ENCODE measurements around the gene FAM43B. TPM values are rescaled to one million over a fixed set of nuclear protein-coding genes. Genes with fewer than 3 reads are reported as not detected.
"Not testable (repeated sequence)": the region's sequence is repeated elsewhere in the genome, so short reads cannot be mapped to it uniquely, and the experiment has no call there.

FAM43B gene, protein sequence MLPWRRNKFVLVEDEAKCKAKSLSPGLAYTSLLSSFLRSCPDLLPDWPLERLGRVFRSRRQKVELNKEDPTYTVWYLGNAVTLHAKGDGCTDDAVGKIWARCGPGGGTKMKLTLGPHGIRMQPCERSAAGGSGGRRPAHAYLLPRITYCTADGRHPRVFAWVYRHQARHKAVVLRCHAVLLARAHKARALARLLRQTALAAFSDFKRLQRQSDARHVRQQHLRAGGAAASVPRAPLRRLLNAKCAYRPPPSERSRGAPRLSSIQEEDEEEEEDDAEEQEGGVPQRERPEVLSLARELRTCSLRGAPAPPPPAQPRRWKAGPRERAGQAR
- polyA plus RNA-seq (ENCODE audit: insufficient read length in 3 of 3) = 1 to 10 TPM in 1 of 3 donors, under 1 TPM in 2; 0.67 to 1.5 (median 0.96) TPM

DNA sequence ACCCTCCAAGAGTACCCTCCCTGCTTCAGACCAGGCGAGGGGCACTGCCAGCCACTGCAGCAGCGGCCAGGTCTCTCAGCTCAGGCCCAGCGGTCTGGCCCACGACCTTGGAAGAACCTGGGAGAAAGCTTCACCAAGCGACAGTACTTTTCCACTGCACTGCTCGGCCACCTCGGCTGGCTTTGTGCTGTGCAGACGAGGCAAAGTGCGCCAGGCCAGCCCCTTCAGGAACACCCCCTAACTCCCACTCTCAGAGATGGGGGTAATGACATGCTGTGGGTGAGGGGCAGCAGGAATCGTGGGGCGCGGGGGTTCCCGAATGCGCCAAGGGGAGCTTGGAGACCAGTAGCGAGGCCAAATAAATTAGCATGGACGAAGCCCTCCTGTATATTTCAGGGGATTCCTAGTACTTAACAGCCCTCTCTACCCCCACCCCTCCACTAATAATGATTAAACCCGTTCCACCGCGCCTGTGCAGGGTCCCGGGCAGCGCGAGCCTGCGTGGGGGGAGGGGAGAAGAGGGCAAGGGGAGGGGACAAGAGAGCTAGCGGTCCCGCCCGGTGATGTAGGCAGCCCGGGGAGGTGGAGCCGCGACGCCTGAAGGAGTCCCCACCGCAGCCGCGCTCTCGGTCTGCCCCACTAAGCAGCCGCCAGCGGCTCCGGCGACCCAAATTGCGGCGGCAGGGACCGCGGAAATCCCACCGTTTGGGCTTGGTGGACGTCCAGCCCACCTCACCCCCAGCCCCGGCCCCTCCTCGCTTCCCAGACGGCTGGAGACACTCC is at the start of gene FAM43B:
TSS of gene FAM43B (plus strand) at position 629 of the 783 bp plus-strand sequence. CDS start 401 bp downstream, outside the sequence.
- DNase-seq (ENCODE audit: low read depth in 3 of 3, low spot score in 2 of 3) = peak; percentile 69 to 82 (median 79)

DNA sequence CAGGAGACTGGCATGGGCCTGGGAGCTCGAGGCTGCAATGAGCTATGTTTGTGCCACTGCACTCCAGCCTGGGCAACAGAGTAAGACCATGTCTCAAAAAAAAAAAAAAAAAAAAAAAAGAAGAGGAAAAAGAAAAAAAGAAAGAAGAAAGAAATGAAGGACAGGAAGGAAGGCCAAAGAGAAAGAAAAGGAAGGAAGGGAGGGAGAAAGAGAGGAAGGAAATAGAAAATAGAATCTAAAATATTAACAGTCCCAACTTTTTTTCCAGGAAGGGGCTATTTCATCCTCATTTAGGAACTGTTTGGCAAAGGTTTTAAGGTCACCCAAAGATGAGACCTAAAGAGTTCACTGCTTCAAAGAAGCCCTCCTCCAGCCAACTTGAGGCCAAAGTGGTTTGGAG is 46.9 kb upstream of the FAM43B start:
- DNase-seq (ENCODE audit: low read depth in 3 of 3, low spot score in 2 of 3) = no peak

DNA sequence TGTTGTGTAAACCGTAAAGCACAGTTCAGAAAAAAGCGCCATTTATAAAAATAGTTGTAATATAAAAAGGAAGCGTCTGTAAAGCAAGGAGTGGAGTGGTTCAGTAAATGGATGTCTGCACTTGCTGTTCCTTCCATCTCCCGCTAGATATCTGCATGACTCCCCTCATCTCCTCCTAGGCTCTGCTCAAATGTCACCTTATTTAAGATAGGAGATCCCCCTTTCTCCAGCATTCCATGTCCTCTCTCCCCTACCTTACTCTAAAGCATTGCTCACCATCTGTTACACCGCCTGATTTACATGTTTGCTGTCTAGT is 45.2 kb upstream of the FAM43B start:
- no peak for DNase-seq (ENCODE audit: low read depth in 3 of 3, low spot score in 2 of 3)

DNA sequence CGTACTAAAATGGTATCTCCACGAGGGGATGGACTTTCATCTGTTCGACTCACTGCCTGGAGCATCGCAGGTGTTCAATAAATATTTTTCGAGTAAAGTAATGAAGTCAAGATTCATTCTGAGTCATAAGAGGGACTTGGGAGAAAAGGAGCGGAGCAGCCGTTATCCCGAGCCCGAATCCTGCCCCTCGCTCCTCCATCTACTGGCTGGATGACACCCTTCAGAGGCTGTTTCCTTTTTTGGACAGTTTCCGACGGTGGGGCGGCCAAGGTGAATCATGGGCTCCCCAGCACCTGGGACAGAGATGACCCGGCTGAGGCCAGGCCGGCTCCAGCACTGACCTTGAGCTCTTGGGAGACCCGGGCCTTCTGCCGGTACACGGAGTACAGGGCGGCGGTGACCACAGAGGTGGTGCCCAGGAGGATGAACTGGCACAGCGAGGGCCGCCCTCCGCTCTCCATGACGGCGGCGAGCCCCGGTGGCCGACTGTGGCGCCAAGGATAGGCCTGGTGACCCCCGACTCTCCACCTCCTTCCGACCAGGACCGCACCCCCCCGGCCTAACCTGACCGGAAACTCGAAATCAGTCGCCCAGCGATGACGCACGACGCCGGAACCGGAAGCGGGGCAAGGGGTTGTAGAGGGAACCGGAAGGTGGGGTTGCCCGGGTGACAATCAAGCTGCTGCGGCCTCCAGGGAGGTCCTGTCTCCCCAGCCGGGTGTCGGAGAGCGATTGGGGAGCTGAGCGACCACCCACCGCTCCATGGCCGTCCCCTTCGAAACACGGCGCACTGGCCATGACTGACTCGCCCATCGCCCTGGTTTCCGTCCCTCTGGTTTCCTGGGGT is 44.6 kb upstream of the FAM43B start, which contains the start of gene MUL1:
TSS of gene MUL1 (minus strand) at position 588 of the 847 bp plus-strand sequence. CDS start at position 461, 127 bp downstream.
- peak in 2 of 3 donors; percentile 90 to 92 for DNase-seq (ENCODE audit: low read depth in 3 of 3, low spot score in 2 of 3)

DNA sequence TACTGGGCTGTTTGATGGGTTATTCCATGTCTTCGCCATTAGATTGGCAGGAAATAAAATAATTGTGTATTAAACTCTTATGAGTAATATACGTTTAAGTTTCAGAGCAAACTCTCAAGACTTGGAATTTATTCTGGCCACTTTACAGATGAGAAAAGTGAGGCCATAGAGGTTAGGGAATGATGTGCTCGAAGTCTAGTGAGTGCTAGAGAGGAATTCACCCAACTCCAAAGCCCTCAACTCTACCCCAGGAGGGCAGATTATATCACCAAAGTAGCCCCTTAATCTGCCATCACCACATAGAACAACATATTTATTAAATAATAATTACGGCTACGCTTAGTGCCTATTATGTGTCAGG is 44.0 kb upstream of the FAM43B start:
- DNase-seq (ENCODE audit: low read depth in 3 of 3, low spot score in 2 of 3) = no peak

DNA sequence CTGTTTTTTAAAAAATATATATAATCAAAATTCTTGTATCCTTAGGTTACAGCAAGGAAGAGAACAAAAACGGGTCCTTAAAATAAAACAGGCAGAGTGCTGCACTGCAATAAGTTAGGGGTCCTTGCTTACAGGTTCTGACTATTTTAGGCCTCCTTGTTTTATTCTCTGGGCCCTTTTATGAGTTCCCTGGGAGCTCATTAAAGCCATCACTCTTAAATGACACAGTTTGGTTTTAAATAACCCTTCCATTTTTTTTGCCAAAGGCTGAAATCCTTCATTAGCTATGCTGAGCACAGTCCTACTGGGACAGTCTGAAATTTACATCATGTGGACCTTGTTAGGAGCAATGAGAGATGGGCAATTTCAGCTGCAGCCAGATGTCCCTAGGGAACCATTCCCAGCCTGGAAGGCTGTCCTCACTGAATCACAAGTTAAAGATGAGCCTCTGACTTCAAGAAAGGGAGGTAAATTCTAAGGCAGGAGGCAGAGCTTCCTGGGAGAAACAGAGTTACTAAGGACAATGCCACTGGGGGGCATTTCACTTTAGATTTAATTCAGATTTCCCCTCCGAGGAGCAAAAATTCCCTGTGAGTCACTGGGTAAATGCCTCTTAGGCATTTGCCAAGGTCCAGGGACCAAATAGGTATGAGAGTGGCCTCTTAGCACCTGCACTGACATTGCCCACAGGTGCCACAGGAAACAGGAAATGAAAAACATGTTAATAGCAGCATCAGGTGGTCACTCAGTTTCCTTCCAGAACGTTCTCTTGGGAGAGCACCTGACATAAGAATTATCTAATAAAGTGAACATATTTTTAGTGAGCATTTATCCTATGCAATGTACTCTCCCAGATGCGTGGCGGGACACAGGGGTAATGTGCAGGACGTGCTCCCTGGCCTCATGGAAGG is 40.6 kb upstream of the FAM43B start:
- no peak for DNase-seq (ENCODE audit: low read depth in 3 of 3, low spot score in 2 of 3)

DNA sequence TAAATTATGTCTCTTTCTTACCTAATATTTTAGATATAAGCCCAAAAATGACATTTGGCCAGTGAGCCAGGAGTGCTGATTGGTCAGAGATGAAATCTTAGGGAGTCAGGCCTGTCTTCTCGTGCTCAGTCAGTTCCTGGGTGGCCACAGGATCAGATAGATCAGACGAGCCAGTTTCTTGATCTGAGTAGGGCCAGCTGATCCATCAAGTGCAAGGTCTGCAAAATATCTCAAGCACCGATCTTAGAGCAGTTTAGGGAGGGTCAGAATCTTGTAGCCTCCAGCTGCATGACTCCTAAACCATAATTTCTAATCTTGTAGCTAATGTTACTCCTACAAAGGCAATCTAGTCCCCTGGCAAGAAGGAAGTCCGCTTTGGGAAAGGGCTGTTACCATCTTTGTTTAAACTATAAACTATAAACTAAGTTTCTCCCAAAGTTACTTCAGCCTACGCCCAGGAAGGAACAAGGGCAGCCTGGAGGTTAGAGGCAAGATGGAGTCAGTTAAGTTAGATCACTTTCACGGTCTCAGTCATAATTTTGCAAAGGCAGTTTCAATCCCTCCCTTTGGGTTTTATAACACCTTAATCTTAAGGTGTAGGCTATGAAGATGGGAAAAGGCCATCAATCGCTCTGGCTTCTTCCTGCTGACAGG is 32.6 kb upstream of the FAM43B start:
- DNase-seq (ENCODE audit: low read depth in 3 of 3, low spot score in 2 of 3) = not testable (repeated sequence)

DNA sequence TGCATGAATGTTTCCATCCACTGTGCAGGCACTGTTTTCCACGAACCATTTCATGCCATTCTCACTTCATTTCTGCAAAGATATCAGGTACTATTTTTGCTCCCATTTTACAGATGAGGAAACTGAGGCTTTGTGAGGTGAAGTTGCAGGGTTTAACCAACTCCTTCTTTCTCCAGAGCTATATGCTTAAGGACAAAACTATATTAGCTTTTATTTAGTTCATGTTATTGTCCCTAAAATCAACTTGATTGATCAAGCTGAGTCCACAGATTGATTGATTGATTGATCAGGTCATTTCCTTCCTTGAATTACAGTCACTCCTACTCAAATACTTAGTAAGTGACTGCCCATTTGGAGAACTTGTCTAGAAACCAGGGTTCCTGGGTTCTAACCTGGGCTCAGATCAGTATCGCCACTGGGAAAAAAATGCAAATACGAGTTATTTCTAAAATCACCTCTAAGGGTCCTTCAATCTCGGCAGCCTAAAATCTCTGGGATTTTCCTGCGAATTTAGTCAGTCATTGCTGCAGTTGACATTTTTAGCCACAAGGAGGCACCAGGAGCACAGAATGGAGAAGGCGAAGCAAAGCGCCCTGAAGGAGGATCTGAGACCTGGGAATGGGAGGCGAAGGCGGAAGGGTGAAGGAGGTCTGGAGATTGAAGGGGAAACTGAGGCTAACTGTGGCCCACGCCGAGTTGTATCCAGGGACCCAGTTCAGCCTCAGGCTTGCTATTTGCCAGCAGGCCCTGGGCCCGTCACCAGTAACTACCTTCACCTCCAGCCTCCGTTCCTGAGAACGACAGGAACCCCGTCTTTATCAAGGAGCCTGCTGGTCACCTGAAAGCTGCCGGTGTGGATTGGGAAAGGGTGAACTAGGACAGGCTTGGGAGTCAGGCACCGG is 30.2 kb upstream of the FAM43B start:
- DNase-seq (ENCODE audit: low read depth in 3 of 3, low spot score in 2 of 3) = peak; percentile 76 to 80 (median 77)

DNA sequence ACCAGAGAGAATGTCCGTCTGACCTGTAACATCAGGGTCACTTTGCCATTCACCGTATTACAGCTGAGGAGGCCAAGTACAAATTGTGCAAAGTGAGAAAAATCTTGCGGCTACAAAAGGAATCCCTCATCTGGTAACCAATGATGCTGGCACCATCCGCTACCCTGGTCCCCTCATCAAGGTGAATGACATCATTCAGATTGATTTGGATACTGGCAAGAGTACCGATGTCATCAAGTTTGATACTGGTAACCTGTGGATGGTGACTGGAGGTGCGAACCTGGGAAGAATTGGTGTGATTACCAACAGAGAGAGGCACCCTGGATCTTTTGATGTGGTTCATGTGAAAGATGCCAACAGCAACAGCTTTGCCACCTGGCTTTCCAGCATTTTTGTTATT is 26.1 kb upstream of the FAM43B start:
- DNase-seq (ENCODE audit: low read depth in 3 of 3, low spot score in 2 of 3) = no peak

DNA sequence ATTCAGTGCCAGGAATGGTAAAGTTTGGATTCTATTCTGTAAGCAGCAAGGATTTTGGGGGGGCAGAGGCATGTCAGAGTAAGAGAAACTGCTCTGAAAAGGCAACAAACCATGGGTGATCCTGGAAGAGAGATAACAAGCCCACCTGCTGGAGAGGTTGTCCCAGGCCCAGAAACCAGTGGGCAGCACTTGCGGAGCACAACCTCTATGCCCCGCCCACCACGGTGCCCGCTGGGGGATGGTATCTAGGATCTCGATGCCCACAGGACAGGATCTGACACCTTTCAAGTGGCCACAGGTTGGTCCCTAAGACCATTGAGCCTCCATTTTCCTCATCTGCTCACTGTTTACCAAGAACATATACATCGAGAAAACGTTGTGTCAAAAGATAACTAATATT is 24.2 kb upstream of the FAM43B start:
- no peak for DNase-seq (ENCODE audit: low read depth in 3 of 3, low spot score in 2 of 3)

DNA sequence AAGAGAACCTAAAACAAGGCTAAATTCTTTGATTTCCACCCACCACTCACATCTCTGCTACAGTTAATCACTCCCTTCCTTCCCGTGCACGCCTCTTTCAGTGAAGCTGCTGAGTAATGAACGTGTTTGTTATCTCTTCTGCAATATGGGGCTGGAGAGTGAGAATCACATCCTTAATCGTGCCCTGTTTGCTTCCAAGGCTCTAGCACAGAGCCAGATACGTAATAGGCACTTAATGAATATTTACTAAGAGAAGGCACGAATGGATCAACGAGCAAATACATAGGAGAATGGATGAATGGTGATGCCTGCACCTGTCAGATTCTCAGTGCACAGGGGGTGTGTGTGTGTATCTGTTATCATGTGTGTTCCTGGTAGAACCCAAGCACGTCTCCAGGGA is 22.1 kb upstream of the FAM43B start:
- DNase-seq (ENCODE audit: low read depth in 3 of 3, low spot score in 2 of 3) = no peak

DNA sequence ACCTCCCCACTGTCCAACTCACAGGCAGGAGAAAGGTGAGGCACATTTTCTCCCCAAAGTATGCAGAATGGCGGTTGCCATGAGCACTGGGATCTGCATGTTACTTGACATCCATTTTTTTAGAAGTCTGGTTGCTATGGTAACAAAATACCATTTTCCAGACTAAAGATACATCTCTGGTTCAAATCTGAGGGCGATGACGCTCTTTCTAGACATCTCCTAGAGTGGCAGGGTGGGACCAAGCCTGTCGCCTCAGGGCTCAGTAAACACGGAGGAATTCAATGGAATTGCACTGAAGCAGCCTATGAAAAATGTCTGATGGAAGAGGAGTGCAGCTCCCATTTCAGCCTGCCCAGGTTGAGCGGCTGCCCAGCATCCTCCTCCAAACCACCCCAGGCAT is 21.5 kb upstream of the FAM43B start:
- DNase-seq (ENCODE audit: low read depth in 3 of 3, low spot score in 2 of 3) = no peak

DNA sequence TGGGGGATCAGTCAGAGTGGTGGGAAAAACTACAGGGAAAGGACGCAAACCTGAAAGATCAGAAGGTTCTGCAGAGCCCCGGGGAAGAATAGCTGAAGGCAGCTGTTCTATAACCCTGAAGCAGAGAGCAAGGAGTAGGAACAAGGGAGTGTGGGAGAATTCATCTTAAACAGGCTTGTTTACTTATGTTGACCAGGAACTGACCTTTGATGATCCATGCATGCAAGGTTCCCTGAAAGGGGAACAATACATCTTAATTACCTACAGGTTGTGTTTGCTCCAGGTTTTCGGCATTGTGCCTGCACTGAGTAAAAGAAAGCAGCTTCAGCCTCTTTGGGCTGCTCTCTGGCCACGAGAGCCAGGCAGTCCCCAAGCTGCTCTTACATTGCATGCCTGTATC is 18.7 kb upstream of the FAM43B start:
- no peak for DNase-seq (ENCODE audit: low read depth in 3 of 3, low spot score in 2 of 3)

DNA sequence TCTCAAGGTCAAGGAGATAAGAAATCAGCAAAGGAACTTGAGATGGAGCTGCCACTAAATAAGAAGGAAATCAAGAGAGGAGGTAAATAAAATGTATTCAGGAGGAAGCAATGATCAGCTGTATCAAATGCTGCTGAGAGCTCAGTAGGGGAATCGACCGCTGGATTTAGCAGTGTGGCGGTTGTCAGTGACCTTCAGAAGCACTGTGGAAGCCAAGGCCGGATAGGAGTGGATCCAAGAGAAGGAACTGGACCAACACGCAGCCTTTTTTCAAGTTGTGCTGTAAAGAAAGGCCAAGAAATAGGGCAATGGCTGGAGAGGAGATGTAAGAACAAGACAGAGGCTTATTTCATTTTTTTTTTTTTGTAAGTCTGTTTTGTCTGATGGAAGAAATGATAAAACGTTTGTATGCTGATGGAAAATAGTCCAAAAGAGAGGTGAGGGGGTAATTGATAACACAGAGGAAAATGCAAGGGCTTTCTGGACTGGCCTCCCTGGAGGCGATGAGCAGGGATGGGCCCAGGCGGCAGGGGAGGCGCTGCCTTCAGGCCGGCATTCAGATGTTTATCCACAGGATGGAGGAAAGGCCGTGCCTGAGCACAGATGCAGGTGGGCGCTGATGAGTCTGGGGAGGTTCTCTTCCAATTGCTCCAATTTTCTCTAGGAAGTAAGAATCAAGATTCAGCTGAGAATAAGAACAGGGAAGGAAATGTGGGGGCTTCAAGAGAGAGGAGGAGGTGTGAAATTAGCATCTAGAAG is 17.5 kb upstream of the FAM43B start:
- no peak for DNase-seq (ENCODE audit: low read depth in 3 of 3, low spot score in 2 of 3)

DNA sequence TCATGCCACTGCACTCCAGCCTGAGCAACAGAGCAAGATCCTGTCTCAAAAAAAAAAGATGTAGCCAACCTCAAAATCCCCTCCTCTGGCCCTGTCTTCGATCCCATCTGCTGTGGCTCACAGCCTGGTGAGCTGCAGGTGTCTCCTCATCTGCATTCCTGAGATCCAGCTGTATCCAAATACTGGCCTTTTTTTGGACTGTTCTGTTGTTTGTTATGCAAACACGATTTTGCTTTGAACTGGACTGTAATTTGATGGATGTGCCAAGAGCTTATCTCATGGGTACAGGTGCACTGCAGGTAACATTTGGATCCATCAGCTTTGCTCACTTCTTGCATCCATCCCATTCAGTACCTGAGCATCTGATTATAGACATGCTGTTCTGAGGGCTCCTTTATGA is 14.1 kb upstream of the FAM43B start:
- no peak for DNase-seq (ENCODE audit: low read depth in 3 of 3, low spot score in 2 of 3)

DNA sequence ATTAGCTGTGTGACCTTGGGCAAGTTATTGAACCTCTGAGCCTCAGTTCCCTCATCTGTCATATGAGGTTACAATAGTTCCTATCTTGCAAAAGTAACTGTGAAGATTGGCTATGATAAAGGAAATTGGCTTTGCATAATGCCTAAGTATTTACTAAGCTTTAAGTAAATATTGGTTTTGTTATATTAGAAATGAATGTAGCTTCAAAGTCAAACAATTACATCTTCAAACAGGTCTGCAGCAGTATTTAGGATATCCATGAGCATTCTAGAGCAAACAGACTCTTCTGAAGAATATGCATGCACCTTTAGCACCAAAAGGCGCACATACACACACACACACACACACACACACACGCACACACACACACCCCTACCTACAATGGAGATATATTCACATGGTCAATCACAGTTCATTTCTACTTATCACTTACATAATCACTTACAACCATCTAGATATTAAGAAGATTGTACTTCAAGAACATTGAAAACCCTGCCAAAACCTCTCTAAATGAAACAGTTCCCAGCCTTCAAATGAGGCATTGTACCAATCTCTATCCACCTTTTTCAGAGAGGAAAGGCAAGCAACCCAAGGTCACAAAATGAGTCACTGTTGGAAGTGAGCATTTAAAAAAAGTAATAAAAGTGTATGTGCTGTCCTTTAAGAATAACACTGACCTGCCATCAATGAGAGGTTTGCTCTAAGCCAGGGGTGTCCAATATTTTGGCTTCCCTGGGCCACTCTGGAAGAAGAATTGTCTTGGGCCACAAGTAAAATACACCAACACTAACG is 13.4 kb upstream of the FAM43B start:
- no peak for DNase-seq (ENCODE audit: low read depth in 3 of 3, low spot score in 2 of 3)

DNA sequence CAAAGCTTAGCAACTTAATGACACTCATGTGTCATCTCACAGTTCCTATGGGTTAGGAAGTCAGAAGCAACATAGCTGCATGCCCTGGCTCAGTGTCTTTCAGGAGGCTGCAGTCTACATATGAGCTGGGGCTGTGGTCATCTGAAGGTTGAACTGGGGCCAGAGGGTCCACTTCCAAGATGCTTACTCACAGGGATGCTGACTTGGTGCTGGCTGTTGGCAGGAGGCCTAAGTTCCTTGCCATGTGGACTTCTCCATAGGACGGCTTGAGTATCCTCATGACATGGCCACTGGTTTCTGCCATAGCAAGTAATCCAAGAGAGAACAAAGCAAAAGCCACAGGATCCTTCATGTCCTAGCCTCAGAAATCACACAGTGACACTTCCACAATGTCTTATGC is 12.1 kb upstream of the FAM43B start:
- no peak for DNase-seq (ENCODE audit: low read depth in 3 of 3, low spot score in 2 of 3)
